NCI-H1930 (cell line): Measurements from ENCODE around the gene PPP2R1B.

ENCODE experiments used
- DNase-seq, 2 experiments: peaks; one replicate each; lab custom pipeline; 2025; lab: John Stamatoyannopoulos, UW

PPP2R1B gene

GRCh38 chr11:111748035-111748804 lies 18.0 kb downstream of the PPP2R1B start:
- DNase-seq, result no peak

GRCh38 chr11:111745719-111746504 lies 20.3 kb downstream of the PPP2R1B start:
- no peak for DNase-seq

DNA sequence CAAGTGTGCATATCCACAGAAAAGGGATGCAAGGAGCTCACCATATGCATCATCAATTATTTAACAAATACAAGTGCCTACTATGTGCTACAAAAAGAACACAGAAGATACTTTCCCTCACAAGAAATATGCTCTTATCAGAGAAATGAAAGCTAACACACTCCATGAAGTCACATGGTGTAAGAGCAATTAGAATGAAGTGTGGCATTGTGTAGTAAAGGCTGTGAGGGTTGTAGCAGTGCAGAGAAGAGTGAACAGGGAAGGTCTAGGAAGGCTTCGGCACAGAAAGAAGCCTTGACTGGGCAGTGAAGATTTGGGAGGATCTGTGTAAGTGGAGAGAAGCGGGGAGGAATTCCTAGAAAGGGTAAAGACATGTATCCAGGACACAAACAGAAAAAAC lies 22.5 kb downstream of the PPP2R1B start:
- no peak for DNase-seq

- no peak for DNase-seq
Measured at GRCh38 chr11:111741751-111742150, 24.4 kb downstream of the PPP2R1B start.

DNA sequence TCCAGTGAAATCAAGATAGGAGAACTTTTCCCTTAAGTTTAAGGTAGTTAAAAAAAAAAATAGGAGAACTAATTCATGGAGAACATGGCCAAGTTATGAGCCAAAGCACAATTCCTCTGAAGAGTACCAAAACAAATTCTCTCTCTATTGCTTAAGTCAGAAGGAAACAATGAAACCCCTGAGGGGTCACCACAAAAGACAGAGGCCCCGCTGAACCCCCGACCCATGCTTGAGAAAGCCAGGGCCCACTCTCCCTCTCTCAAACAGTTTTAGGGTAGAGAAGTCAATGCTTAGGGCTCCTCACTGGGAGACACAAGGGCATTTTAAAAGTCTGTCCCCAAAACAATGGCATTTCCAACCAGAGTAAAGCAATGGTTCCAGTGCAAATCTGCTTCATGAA lies 26.9 kb downstream of the PPP2R1B start:
- no peak for DNase-seq

- no peak for DNase-seq
Measured at GRCh38 chr11:111737444-111738210, 28.6 kb downstream of the PPP2R1B start.

- DNase-seq, result no peak
Measured at GRCh38 chr11:111736621-111737443, 29.4 kb downstream of the PPP2R1B start.

GRCh38 chr11:111736181-111736590 lies 30.0 kb downstream of the PPP2R1B start:
- no peak for DNase-seq

- no peak for DNase-seq
Measured at GRCh38 chr11:111735262-111736116, 30.7 kb downstream of the PPP2R1B start.

- no peak for DNase-seq
Measured at GRCh38 chr11:111734954-111735261, 31.3 kb downstream of the PPP2R1B start.

DNA sequence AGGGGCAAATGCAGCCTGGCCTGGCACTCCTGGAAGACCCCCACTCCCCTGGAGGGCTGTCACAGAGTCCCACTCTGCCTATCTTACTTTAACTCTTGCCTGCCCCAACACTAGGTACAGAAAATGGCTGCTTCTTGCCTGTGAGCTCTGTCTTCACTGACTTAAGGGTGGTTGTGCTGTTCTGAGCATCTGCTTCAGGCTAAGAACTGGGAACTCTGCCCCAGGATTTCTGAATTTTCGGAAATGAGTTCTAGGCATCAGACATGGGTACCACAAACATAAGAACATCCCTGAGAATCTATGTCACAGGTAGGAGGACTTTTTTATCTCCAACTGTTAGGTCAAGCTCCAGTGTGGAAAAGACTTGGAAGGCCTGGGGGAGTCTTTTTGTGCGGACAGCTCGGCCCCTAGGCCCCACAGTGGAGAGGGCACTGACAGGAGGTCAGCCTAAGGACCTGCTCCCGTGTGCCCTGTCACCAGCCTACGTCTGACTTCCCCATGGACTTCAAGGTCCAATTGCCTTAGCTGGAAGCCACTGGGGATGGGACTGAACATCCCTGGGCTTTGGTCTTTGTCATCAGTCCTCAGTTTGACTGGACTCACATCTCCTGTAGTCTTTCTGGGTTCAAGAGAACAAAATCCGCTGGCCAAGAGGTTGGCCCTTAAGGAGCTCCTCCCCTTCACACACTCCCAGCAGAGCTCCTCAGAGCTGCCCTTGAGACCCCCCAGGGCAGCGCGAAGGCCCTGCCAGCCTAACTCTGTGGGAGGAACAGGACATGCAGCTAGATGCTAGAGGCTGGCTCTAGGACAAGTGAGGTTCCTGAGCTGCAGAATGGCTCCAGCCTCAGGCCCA lies 31.9 kb downstream of the PPP2R1B start:
- DNase-seq, result no peak

GRCh38 chr11:111733611-111734088 lies 32.5 kb downstream of the PPP2R1B start:
- DNase-seq, result no peak

- DNase-seq, result no peak
Measured at GRCh38 chr11:111733016-111733415, 33.2 kb downstream of the PPP2R1B start.

- DNase-seq, result no peak
Measured at GRCh38 chr11:111731821-111732220, 34.4 kb downstream of the PPP2R1B start.

GRCh38 chr11:111730871-111731591 lies 35.2 kb downstream of the PPP2R1B start:
- peak in 1 of 2 experiments; percentile 33 for DNase-seq

GRCh38 chr11:111729831-111730311 lies 36.3 kb downstream of the PPP2R1B start:
- no peak for DNase-seq

- DNase-seq, result peak; percentile 3 to 5
Measured at GRCh38 chr11:111729071-111729830, 36.9 kb downstream of the PPP2R1B start.

DNA sequence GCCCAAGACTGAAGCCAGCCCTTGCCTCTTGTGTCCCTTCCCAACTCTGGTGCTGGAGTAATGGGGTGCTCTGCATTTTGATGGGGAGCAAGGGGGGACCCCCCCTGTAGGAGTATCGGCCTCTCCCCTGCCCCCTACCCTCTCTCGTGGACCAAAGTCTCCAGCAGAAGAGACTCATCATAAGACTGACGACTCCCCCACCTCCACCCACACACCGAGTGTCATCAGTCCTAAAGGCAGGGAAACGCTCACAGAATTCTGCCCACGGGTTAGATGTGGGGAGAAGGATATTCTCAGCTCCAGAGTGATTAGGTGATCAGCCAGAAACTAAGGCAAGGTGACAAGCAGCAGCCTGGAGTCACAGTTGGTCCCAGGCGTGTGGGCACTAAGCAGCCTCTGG lies 38.8 kb downstream of the PPP2R1B start:
- DNase-seq, result no peak
